HG03565 (cell line): ENCODE measurements around the gene RNASET2.
"Not testable (repeated sequence)": the region's sequence is repeated elsewhere in the genome, so short reads cannot be mapped to it uniquely, and the experiment has no call there.

Source experiments
- ATAC-seq: cut with Tn5 transposase; IDR thresholded peaks from one replicate; pipeline ENCODE4 v1.9.1; 2021; ENCODE audit warnings: mild to moderate bottlenecking, moderate library complexity; ENCODE audit not compliant: unreplicated experiment

The RNASET2 gene

GRCh38 chr6:166905505-166906134 is 50.7 kb downstream of the RNASET2 start:
- no peak for ATAC-seq

DNA sequence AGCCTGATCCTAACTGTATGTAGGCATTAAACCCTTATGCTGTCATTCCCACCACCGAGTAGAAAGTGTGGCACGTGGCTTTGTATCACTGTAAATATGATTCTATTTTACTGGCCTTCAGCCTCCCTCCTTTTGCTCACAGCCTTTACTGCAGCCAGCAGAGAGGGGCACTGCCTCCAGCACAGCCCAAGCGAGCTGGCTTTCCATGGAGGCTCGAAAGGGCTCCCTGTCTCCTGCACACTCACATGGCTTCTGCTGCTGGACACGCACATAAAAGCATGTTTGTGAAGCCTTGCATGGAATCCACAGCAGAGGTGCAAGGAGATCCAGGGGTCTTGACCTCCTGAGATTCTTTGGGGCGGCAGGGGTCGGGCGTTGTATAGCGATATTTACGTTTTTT is 51.3 kb downstream of the RNASET2 start:
- ATAC-seq, result no peak

DNA sequence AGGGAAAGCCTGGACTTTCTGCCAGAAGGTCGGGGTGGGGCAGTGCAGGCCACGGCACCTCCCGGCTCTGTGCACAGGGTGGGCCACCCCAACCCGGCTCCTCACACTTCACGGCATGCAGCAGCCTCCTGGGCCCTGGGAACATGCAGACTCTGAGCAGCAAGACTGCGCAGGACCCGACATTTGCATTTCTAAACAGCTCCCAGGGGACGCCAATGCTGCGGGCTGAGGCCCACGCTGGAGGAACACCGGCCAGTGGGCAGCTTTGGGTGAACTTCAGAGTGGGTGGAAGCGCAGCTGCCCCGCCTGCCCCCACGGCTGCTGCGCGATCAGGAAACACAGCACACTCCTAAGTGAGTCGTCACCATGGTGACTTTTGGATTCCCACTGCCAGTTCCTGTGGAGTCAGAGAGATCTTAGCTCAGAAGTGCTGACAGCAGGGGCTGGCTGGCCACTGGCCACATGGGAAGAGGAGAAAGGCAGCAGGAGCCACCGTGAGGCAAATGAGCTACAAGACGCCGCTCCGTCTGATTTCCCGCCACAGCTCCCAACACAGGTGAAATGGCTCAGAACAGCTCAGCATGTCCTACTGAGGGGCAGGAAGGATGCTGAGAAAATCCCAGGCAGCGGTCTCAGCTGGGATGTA is 52.1 kb downstream of the RNASET2 start:
- ATAC-seq, result no peak

GRCh38 chr6:166903500-166903899 is 52.9 kb downstream of the RNASET2 start:
- ATAC-seq, result no peak

DNA sequence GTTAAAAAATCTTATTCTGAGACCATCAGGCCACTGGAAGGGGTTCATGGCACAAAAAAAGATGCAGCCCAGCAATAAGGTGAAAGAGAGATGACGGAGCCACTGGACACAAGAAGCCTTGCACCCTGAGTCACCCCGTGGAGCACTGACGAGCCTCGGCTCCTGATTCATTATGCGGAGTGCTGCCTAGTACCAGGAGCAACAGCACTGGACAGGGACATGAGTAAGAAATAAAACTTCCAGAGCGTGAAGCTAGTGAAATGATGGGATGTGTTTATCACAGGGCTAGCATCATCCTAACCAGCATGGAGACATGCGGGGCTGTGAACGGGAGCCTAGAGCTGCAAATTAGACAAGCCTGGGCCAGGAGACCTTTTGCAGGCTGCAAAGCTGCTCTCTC is 53.3 kb downstream of the RNASET2 start:
- no peak for ATAC-seq

- no peak for ATAC-seq
Observed at GRCh38 chr6:166902211-166902755, 54.1 kb downstream of the RNASET2 start.

DNA sequence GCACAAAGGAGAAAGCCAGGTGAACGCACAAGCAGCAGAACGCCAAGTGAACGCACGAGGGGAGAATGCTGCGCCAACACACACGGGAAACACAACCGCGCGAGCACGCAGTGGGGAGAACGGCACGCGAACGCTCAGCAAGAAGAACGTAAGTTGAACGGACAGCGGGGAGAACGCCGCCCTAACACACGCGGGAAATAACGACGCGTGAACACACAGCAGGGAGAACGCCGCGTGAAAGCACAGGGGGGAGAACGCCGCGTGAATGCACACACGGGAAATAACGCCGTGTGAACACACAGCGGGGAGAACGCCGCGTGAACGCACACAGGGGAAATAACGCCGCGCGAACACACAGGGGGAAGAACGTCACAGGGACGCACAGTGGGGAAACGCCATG is 54.7 kb downstream of the RNASET2 start:
- ATAC-seq, result no peak

GRCh38 chr6:166900956-166901607 is 55.3 kb downstream of the RNASET2 start:
- no peak for ATAC-seq

- ATAC-seq, result no peak
Observed at GRCh38 chr6:166900130-166900708, 56.1 kb downstream of the RNASET2 start.

GRCh38 chr6:166898910-166899309 is 57.4 kb downstream of the RNASET2 start:
- no peak for ATAC-seq

DNA sequence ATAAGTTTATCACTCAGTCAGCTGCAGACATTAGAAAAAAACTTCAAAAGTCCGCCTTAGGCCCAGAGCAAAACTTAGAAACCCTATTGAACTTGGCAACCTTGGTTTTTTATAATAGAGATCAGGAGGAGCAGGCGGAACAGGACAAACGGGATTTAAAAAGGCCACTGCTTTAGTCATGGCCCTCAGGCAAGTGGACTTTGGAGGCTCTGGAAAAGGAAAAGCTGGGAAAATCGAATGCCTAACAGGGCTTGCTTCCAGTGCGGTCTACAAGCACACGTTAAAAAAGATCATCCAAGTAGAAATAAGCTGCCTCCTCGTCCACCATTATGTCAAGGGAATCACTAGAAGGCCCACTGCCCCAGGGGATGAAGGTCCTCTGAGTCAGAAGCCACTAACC is 61.7 kb downstream of the RNASET2 start:
- ATAC-seq, result not testable (repeated sequence)

- ATAC-seq, result not testable (repeated sequence)
Observed at GRCh38 chr6:166892472-166892871, 63.9 kb downstream of the RNASET2 start.

DNA sequence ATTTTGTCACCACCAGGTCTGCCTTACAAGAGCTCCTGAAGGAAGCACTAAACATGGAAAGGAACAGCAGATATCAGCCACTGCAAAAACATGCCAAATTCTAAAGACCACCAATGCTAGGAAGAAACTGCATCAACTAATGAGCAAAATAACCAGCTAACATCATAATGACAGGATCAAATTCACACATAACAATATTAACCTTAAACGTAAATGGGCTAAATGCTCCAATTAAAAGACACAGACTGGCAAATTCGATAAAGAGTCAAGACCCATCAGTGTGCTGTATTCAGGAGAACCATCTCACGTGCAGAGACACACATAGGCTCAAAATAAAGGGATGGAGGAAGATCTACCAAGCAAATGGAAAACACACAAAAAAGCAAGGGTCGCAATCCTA is 69.6 kb downstream of the RNASET2 start:
- not testable (repeated sequence) for ATAC-seq

- ATAC-seq, result not testable (repeated sequence)
Observed at GRCh38 chr6:166884958-166885357, 71.4 kb downstream of the RNASET2 start.

DNA sequence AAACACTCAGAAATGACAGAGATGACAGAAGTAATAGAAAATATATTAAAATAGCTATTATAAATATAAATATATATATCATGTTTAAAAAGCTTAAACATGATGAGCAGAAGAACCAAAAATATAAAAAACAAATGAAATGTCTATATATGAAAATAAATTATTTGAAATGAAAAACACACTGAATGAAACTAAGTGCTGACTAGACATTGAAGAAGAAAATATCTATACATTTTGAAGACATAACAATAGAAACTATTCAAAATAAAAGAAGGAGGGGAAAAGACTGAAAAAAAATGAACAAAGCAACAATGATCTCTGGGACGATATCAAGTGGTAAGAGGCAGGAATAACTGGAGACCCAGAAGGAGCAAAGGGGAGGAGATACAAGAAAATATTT is 76.8 kb downstream of the RNASET2 start:
- ATAC-seq, result no peak
